Right lobe of liver (tissue), 6 donors: ENCODE measurements around the gene ATP6V0B. TPM values are rescaled to one million over a fixed set of nuclear protein-coding genes. Genes with fewer than 3 reads are reported as not detected.
A peak's percentile ranks its signal among the peaks of the same experiment; 100 is the strongest.

ENCODE experiments used
- ATAC-seq, 4 donors: fragments of 200-7000 bp; cut with Tn5 transposase; one replicate each; pipeline ENCODE4 v1.9.1; 2020; ENCODE audit warnings: mild to moderate bottlenecking in 4 of 4, moderate library complexity in 4 of 4
- DNase-seq, 3 donors: peaks; one replicate each; pipeline ENCODE4 v3.0.0-alpha.2; 2020
- H3K27ac ChIP-seq, 3 donors: fragments of 200-600 bp; one replicate each; pipeline ENCODE4 v1.8.0; 2022
- H3K27me3 ChIP-seq, 2 donors: fragments of 200-600 bp; one replicate each; pipeline ENCODE4 v1.8.0; 2022
- H3K36me3 ChIP-seq, 4 donors: fragments of 200-600 bp; sonication (generic) in 1 of 4; one replicate each; pipeline versions ENCODE4 v1.5.1 to v1.8.0; 2017 to 2022; ENCODE audit warnings: control low read depth in 1 of 4
- H3K4me1 ChIP-seq, 4 donors: fragments of 200-600 bp; sonication (generic) in 1 of 4; one replicate each; pipeline versions ENCODE4 v1.5.1 to v1.8.0; 2017 to 2022; ENCODE audit warnings: control low read depth in 1 of 4
- H3K4me3 ChIP-seq, 3 donors: fragments of 200-600 bp; one replicate each; pipeline ENCODE4 v1.8.0; 2022
- H3K9me3 ChIP-seq, 4 donors: fragments of 200-600 bp; sonication (generic) in 1 of 4; one replicate each; pipeline versions ENCODE4 v1.5.1 to v1.8.0; 2017 to 2022; ENCODE audit warnings: control low read depth in 1 of 4
- POLR2A ChIP-seq: fragments of 450-650 bp; IDR thresholded peaks from one replicate; pipeline ENCODE4 v1.6.1; 2017; ENCODE audit warnings: antibody characterized with exemption, mild to moderate bottlenecking
- WGBS: methylation state at CpG from one replicate; pipeline ENCODE4 v1.1.6; 2018; ENCODE audit warnings: low coverage, low lambda C conversion rate; ENCODE audit not compliant: insufficient coverage; ENCODE audit errors: missing lambda C conversion rate; 5-methylcytosine and 5-hydroxymethylcytosine counted together
- intact Hi-C, 2 donors: fragments of 100-400 bp; cut with DNase I; formaldehyde crosslinking; loops; one replicate each; pipeline versions ENCODE4 v1.11.2 to v1.14.1; 2022
- long read RNA-seq: library from polyadenylated mRNA; unstranded; transcript quantifications from one replicate; pipeline ENCODE4 v2.0.0, GENCODE V29; 2019
- total RNA-seq, 6 experiments: library from RNA; depleted of rRNA in 2 of 6; stranded (reverse); fragments of >200 nt in 2 of 6; fragmentation: NEBNext Ultra II Directional in 3 of 6; extraction: Animal tissue kit (Norgen Biotek cat#: 25700) in 3 of 6; gene quantifications; one replicate each; pipeline versions ENCODE4 v1.1.0 to v1.2.4, GENCODE V29; 2016 to 2023
- TF ChIP-seq, protein P1 (sequence below), 4 donors: fragments of 200-600 bp in 3 of 4; fragments of 450-650 bp in 1 of 4; IDR thresholded peaks; one replicate each; pipeline versions ENCODE4 v1.5.1 to v1.8.0; 2016 to 2022; ENCODE audit warnings: antibody characterized with exemption in 4 of 4, mild to moderate bottlenecking in 2 of 4
- donor health status: DM: no; HTN: yes; CAD: no.
- donor health status: DM: no; HTN: no; CAD: no.
- donor health status: DM: no; HTN: no; CAD: no.
- donor health status: DM: no; HTN: yes; CAD: no.
- donor health status: DM: no; HTN: yes; CAD: no.

ATP6V0B gene
- 100 to 1,000 TPM in 2 of 6 experiments, 10 to 100 TPM in 4; 64.4 to 142 (median 76.9) TPM for total RNA-seq
- long read RNA-seq, transcript ATP6V0B-205 (8 exons, 1,298 nt): major isoform, 36 of 38 reads
- long read RNA-seq, partial matches to known transcripts: 1 of 38 reads
- long read RNA-seq, other reads (novel, unspliced or antisense): 1 of 38 reads

DNA sequence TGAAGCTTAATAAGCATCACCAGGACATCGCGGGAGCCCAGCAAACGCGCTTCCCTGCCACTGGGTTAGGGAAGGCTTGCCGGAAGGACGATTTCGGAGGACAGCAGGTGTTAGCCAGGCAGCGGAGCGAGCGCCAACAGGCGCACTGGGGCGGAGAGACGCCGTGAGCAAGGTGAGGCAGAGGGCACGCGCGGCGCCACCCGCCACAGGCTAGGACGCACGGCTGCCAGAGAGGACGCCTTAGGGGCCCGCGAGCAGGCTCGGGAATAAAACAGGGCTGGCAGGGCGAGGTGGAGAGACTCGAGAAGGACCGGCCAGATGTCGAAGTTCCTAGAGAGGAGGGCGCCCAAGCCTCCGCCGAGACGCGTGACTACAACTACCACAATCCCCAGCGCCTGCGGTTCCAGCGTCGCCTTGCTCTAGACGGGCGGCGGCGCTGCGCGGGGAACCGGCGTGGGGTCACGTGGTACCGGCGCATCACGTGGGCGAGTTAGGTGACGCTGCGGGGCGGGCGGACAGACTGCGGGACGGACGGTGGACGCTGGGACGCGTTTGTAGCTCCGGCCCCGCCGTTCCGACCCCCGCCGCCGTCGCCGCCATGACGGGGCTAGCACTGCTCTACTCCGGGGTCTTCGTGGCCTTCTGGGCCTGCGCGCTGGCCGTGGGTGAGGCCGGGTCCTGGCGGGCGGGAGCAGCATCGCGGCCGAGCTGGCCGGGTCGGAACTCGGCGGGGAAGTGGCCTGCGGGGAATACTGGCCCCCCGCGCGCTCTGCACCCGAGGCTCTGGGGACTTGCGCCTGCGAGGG is at the start of gene ATP6V0B:
Gene ATP6V0B (plus strand): TSS at position 518 of the 806 bp plus-strand sequence. CDS start 81 bp downstream, at position 599.
- intact Hi-C loops: no loop called here
- H3K27me3 ChIP-seq: no peaks in the 10 kb centered on the region
- DNase-seq: peak; percentile 98 to 99 (median 98)
- H3K4me3 ChIP-seq: peak within 1 kb of the TSS; percentile 84 to 98 (median 97)
- whole genome bisulfite sequencing: no CpG with 5 or more reads among the region's 93 CpGs
- TF ChIP-seq POLR2A: peak; percentile 89
- TF ChIP-seq, protein P1, sequence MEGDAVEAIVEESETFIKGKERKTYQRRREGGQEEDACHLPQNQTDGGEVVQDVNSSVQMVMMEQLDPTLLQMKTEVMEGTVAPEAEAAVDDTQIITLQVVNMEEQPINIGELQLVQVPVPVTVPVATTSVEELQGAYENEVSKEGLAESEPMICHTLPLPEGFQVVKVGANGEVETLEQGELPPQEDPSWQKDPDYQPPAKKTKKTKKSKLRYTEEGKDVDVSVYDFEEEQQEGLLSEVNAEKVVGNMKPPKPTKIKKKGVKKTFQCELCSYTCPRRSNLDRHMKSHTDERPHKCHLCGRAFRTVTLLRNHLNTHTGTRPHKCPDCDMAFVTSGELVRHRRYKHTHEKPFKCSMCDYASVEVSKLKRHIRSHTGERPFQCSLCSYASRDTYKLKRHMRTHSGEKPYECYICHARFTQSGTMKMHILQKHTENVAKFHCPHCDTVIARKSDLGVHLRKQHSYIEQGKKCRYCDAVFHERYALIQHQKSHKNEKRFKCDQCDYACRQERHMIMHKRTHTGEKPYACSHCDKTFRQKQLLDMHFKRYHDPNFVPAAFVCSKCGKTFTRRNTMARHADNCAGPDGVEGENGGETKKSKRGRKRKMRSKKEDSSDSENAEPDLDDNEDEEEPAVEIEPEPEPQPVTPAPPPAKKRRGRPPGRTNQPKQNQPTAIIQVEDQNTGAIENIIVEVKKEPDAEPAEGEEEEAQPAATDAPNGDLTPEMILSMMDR (IDR thresholded peaks at IDR 0.05): peak; percentile 5 to 45 (median 24)
- peak; percentile 77 to 82 (median 80) for ATAC-seq
- peak within 1 kb of the TSS; percentile 86 to 93 (median 91) for H3K27ac ChIP-seq
- peaks cover 0 to 14% (median 5%) of the 10 kb centered on the region in 4 donors for H3K36me3 ChIP-seq
- peaks cover 0 to 41% (median 16%) of the 10 kb centered on the region in 4 donors for H3K4me1 ChIP-seq
- H3K9me3 ChIP-seq: no peaks in the 10 kb centered on the region

- ATAC-seq (no peak), DNase-seq (no peak)
- no peaks in the 10 kb centered on the region for H3K27me3 ChIP-seq
- no peak overlapping the region for H3K27ac ChIP-seq
- TF ChIP-seq, protein P1 (IDR thresholded peaks at IDR 0.05): no peak
- no peak for TF ChIP-seq POLR2A
- no peaks in the 10 kb centered on the region for H3K4me1 ChIP-seq
- H3K36me3 ChIP-seq: no peaks in the 10 kb centered on the region
- intact Hi-C loops: no loop called here
- no peaks in the 10 kb centered on the region for H3K9me3 ChIP-seq
- no peak overlapping the region for H3K4me3 ChIP-seq
- WGBS: 94% methylated on average over 7 of the region's 9 CpGs
These were observed 48.9 kb upstream of the ATP6V0B start for GRCh38 chr1:43925846-43926245.

GRCh38 chr1:43930168-43930948 is 44.4 kb upstream of the ATP6V0B start:
- Histone ChIP-seq H3K36me3 (no peaks in the 10 kb centered on the region), H3K9me3 (no peaks in the 10 kb centered on the region), H3K27me3 (no peaks in the 10 kb centered on the region), H3K4me3 (no peak overlapping the region), H3K27ac (no peak overlapping the region), H3K4me1 (peaks cover 0 to 10% (median 3%) of the 10 kb centered on the region in 4 donors)
- 50% methylated on average over 1 of the region's 10 CpGs for WGBS
- intact Hi-C loops: loop anchor here (5.0 to 10.0 kb wide), 2 partner anchors 166 to 168 kb away; no protein-coding TSS in a partner anchor
- no peak for TF ChIP-seq POLR2A
- TF ChIP-seq, protein P1 (IDR thresholded peaks at IDR 0.05): peak in 3 of 4 donors; percentile 47 to 55 (median 48)
- DNase-seq (no peak), ATAC-seq (peak; percentile 34 to 41 (median 40))

- H3K4me3 ChIP-seq: no peak overlapping the region
- no peak for TF ChIP-seq POLR2A
- TF ChIP-seq, protein P1 (IDR thresholded peaks at IDR 0.05): no peak
- no peak for ATAC-seq
- peaks cover 0 to 11% (median 3%) of the 10 kb centered on the region in 4 donors for H3K4me1 ChIP-seq
- no peaks in the 10 kb centered on the region for H3K9me3 ChIP-seq
- H3K36me3 ChIP-seq: no peaks in the 10 kb centered on the region
- 70% methylated on average over 2 of the region's 4 CpGs for WGBS
- H3K27ac ChIP-seq: no peak overlapping the region
- intact Hi-C loops: loop anchor here (5.0 to 10.0 kb wide), 2 partner anchors 166 to 169 kb away; no protein-coding TSS in a partner anchor
- no peak for DNase-seq
- no peaks in the 10 kb centered on the region for H3K27me3 ChIP-seq
These were observed 43.8 kb upstream of the ATP6V0B start for GRCh38 chr1:43930949-43931275.
